Fibroblast of lung (primary cell): ENCODE results near the gene KRTAP5-1. TPM values are rescaled to one million over a fixed set of nuclear protein-coding genes. Genes with fewer than 3 reads are reported as not detected.

Experiments used
- DNase-seq, 2 donors: peaks; one replicate each; pipeline versions ENCODE4 v3.0.0 to v3.0.0-alpha.2; 2010; ENCODE audit warnings: low read depth in 2 of 2
- H2AFZ ChIP-seq: 2 replicates; pipeline ENCODE4 v1.5.1; 2012; ENCODE audit warnings: low read length, control low read depth, inconsistent platforms
- H3K27ac ChIP-seq: 2 replicates; pipeline ENCODE4 v1.5.1; 2011; ENCODE audit warnings: low read length, control low read depth; ENCODE audit not compliant: insufficient read depth
- H3K27me3 ChIP-seq: 2 replicates; pipeline ENCODE4 v1.5.1; 2011; ENCODE audit warnings: mild to moderate bottlenecking, low read length; ENCODE audit not compliant: control insufficient read depth, insufficient read depth
- H3K36me3 ChIP-seq: 2 replicates; pipeline ENCODE4 v1.5.1; 2011; ENCODE audit warnings: low read length; ENCODE audit not compliant: control insufficient read depth, insufficient read depth
- H3K4me1 ChIP-seq: 2 replicates; pipeline ENCODE4 v1.5.1; 2011; ENCODE audit warnings: low read length; ENCODE audit not compliant: control insufficient read depth, insufficient read depth; ENCODE audit errors: extremely low read depth
- H3K4me2 ChIP-seq: 2 replicates; pipeline ENCODE4 v1.5.1; 2011; ENCODE audit warnings: low read length, control low read depth; ENCODE audit not compliant: insufficient read depth; ENCODE audit errors: extremely low read depth
- H3K4me3 ChIP-seq, 4 experiments: fragments of 200-600 bp in 1 of 4; sonication (generic) in 1 of 4; replicated peaks in 1 of 4; 2 replicates each; pipeline ENCODE4 v1.5.1; 2011 to 2016; ENCODE audit warnings: low read length in 4 of 4, low read depth in 3 of 4, mild to moderate bottlenecking in 3 of 4, control low read depth in 2 of 4, inconsistent platforms in 1 of 4, mixed read lengths in 1 of 4; ENCODE audit not compliant: insufficient read depth in 1 of 4; ENCODE audit errors: control extremely low read depth in 1 of 4
- H3K79me2 ChIP-seq: 2 replicates; pipeline ENCODE4 v1.5.1; 2012; ENCODE audit warnings: mild to moderate bottlenecking, low read length, inconsistent platforms; ENCODE audit not compliant: control insufficient read depth, insufficient read depth
- H3K9ac ChIP-seq: 2 replicates; pipeline ENCODE4 v1.5.1; 2011; ENCODE audit warnings: mild to moderate bottlenecking, low read length, control low read depth; ENCODE audit not compliant: insufficient read depth
- H3K9me3 ChIP-seq: 2 replicates; pipeline ENCODE4 v1.5.1; 2012; ENCODE audit warnings: low read depth, low read length; ENCODE audit not compliant: control insufficient read depth, insufficient read depth
- H4K20me1 ChIP-seq: 2 replicates; pipeline ENCODE4 v1.5.1; 2011; ENCODE audit warnings: low read length; ENCODE audit not compliant: control insufficient read depth, insufficient read depth; ENCODE audit errors: extremely low read depth
- CTCF ChIP-seq, 2 donors: IDR thresholded peaks in 1 of 2; conservative IDR thresholded peaks in 1 of 2; 1 replicate in 1 of 2; 2 replicates in 1 of 2; pipeline ENCODE4 v1.5.1; 2011 to 2012; ENCODE audit warnings: low read length in 2 of 2, control low read depth in 1 of 2, inconsistent platforms in 1 of 2, low read depth in 1 of 2, mild to moderate bottlenecking in 1 of 2
- EZH2 ChIP-seq: IDR thresholded peaks from 2 replicates; pipeline ENCODE4 v1.5.1; 2012; ENCODE audit warnings: low read length, control low read depth, mild to moderate bottlenecking; ENCODE audit errors: missing control alignments
- polyA plus RNA-seq, 2 donors: library from polyadenylated mRNA; depleted of rRNA in 1 of 2; stranded (reverse) in 1 of 2; unstranded in 1 of 2; fragments of >200 nt; gene quantifications; 2 replicates each; pipeline ENCODE4 v1.2.1, GENCODE V29; 2011 to 2012; ENCODE audit warnings: missing spikeins in 1 of 2
- total RNA-seq: library from RNA; depleted of rRNA; stranded (reverse); fragments of >200 nt; gene quantifications from 2 replicates; pipeline ENCODE4 v1.2.1, GENCODE V29; 2014

The KRTAP5-1 gene
- total and polyA plus RNA-seq, 2 donors (not counting 1 experiment from before 2014, with no cell fraction given): not detected

DNA sequence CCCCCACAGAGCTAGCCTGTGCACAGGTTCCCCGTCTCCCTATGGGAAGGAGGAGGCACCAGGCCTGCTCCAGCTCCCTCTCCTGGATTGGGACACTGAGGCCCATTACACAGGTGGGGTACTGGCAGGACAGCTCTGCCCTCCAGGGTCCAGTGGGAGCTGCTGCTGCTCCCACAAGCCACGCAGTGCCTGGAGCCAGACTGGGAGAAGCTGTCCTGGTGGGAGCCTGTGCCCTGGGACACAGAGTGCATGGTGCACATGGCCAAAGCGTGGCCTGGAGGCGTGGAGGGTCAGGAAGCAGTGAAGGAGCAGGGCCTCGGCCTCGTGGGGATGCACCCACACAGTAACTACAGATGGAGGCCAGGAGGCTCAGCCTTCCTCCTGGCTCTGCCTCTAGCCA lies 40.5 kb downstream of the KRTAP5-1 start:
- no peak for DNase-seq
- no peaks in the 10 kb centered on the region for H3K36me3 ChIP-seq
- peak; percentile 12 for TF ChIP-seq EZH2
- no peak for TF ChIP-seq CTCF (conservative IDR thresholded peaks at IDR 0.05 in 1 of 2, IDR thresholded peaks at IDR 0.05 in 1 of 2; ENCODE audit: low read depth in 1 of 2, low read length in 2 of 2)
- H3K4me3 ChIP-seq: no peak overlapping the region
- H2AFZ ChIP-seq: no peak overlapping the region
- peaks cover 13% of the 10 kb centered on the region for H3K27me3 ChIP-seq
- no peaks in the 10 kb centered on the region for H3K4me1 ChIP-seq
- H3K79me2 ChIP-seq: no peaks in the 10 kb centered on the region
- H3K9ac ChIP-seq: no peak overlapping the region
- no peaks in the 10 kb centered on the region for H4K20me1 ChIP-seq
- no peak overlapping the region for H3K27ac ChIP-seq
- no peaks in the 10 kb centered on the region for H3K9me3 ChIP-seq
- no peak overlapping the region for H3K4me2 ChIP-seq

GRCh38 chr11:1543606-1544263 lies 41.3 kb downstream of the KRTAP5-1 start:
- TF ChIP-seq CTCF (conservative IDR thresholded peaks at IDR 0.05 in 1 of 2, IDR thresholded peaks at IDR 0.05 in 1 of 2; ENCODE audit: low read depth in 1 of 2, low read length in 2 of 2) (no peak), EZH2 (no peak)
- no peaks in the 10 kb centered on the region for H3K4me1 ChIP-seq
- no peak overlapping the region for H3K4me2 ChIP-seq
- no peaks in the 10 kb centered on the region for H3K9me3 ChIP-seq
- no peaks in the 10 kb centered on the region for H3K79me2 ChIP-seq
- no peak overlapping the region for H3K9ac ChIP-seq
- no peak overlapping the region for H2AFZ ChIP-seq
- H3K27ac ChIP-seq: no peak overlapping the region
- peaks cover 13% of the 10 kb centered on the region for H3K27me3 ChIP-seq
- DNase-seq: no peak
- H3K36me3 ChIP-seq: no peaks in the 10 kb centered on the region
- H3K4me3 ChIP-seq: no peak overlapping the region
- H4K20me1 ChIP-seq: no peaks in the 10 kb centered on the region

DNA sequence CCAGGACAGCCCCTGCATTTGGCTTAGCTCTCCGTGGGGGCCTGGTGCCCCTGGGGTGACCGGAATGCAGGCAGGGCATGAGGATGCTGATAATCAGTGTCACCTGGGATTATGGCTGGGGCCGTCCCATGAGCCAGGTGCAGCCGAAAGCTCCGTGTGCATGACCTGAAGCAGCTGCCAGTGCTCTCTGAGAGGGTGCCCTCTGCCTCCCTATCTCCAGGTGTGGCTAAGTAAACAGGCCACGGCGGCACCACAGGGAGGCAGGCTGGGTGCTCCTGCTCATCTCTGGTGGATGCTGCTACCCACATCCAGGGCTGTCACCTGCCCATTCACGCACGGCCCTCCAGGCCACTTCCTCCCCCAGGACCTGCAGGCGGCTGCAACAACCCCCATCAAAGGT lies 42.8 kb downstream of the KRTAP5-1 start:
- Histone ChIP-seq H3K79me2 (peaks cover 3% of the 10 kb centered on the region), H3K27me3 (peaks cover 12% of the 10 kb centered on the region), H3K4me1 (no peaks in the 10 kb centered on the region), H3K9me3 (no peaks in the 10 kb centered on the region), H3K4me3 (no peak overlapping the region), H4K20me1 (no peaks in the 10 kb centered on the region), H3K4me2 (no peak overlapping the region), H2AFZ (no peak overlapping the region), H3K9ac (no peak overlapping the region), H3K27ac (no peak overlapping the region), H3K36me3 (no peaks in the 10 kb centered on the region)
- no peak for DNase-seq
- TF ChIP-seq EZH2: no peak
- no peak for TF ChIP-seq CTCF (conservative IDR thresholded peaks at IDR 0.05 in 1 of 2, IDR thresholded peaks at IDR 0.05 in 1 of 2; ENCODE audit: low read depth in 1 of 2, low read length in 2 of 2)
